ENCODE measurements around the gene DDIT4L. TPM values are rescaled to one million over a fixed set of nuclear protein-coding genes. Genes with fewer than 3 reads are reported as not detected.
"Not testable (repeated sequence)": the region's sequence is repeated elsewhere in the genome, so short reads cannot be mapped to it uniquely, and the experiment has no call there.

DDIT4L gene
- polyA plus RNA-seq, 1 donor: 18.3 TPM

GRCh38 chr4:100165809-100166208, 24.5 kb downstream of the DDIT4L start:
- no peak for DNase-seq

GRCh38 chr4:100164808-100165760, 25.2 kb downstream of the DDIT4L start:
- no peak for DNase-seq

GRCh38 chr4:100162027-100162685, 28.1 kb downstream of the DDIT4L start:
- DNase-seq: no peak

GRCh38 chr4:100149190-100149589, 41.1 kb downstream of the DDIT4L start:
- DNase-seq: no peak

- no peak for DNase-seq
These were observed 42.6 kb downstream of the DDIT4L start for GRCh38 chr4:100147684-100148083.

GRCh38 chr4:100147198-100147597, 43.1 kb downstream of the DDIT4L start:
- no peak for DNase-seq

- no peak for DNase-seq
These were observed 43.5 kb downstream of the DDIT4L start for GRCh38 chr4:100146756-100147155.

- not testable (repeated sequence) for DNase-seq
These were observed 52.9 kb downstream of the DDIT4L start for GRCh38 chr4:100137320-100137719.

Other genes starting within 250 kb of the DDIT4L start
- gene DNAJB14, start 243.8 kb downstream of the DDIT4L start, polyA plus RNA-seq (ENCODE audit: insufficient read length): 16.8 TPM
- gene H2AZ1, start 240.2 kb downstream of the DDIT4L start, polyA plus RNA-seq (ENCODE audit: insufficient read length): 153 TPM

Measured in hindlimb muscle (tissue), 1 donor.